ENCODE results near the gene PRKN. TPM values are rescaled to one million over a fixed set of nuclear protein-coding genes. Genes with fewer than 3 reads are reported as not detected.

Gene PRKN
- total RNA-seq, 4 donors from 2014 or later = 4.5 to 12.3 (median 9.0) TPM

DNA sequence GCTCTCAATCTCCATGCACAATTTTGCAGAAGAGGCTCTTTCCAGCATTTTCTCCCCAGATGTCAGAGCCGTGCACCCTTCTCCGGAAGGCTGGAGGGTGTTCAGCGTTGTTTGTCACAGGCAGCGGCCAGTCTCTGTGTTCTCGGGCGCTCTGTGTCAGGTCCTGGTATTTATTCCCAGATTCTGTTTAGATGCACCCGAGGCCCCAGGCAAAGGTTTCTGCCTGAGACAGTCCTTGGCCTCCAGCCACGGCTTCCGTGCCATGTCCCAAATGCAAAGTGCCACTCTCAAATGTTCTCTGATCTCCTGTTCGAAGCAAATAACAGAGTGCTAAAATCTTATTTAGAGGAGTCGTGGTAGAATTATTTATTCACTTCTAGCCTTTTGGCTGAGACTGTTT, 1313.4 kb downstream of the PRKN start:
- WGBS, 2 donors (ENCODE audit: low coverage in 1 of 2) = 71 to 83% methylated on average over 11 of the region's 11 CpGs
- H3K4me1 ChIP-seq = peaks cover 0 to 2% (median 0%) of the 10 kb centered on the region in 4 donors
- H3K36me3 ChIP-seq = no peaks in the 10 kb centered on the region
- no peak overlapping the region for H3K27ac ChIP-seq
- no peak for DNase-seq
- intact Hi-C loops (cut with DNase I; ENCODE audit: low total_unique reads) (loop anchor here (10.0 kb wide), 1 partner anchor 281 kb away; no protein-coding TSS in a partner anchor), in situ Hi-C loops (cut with MboI; ENCODE audit: low pct_ligation_motif_present in 1 of 4, low pct_unique_long_range_greater_than_20kb in 1 of 4, low sequenced_read_pairs in 3 of 4) (loop anchor here in 2 of 4 donors (25.0 kb wide), 2 partner anchors 273 to 1323 kb away; partner anchors contain the start of genes PACRG (in 1 of the 2) and PRKN (in 1 of the 2))
- H3K4me3 ChIP-seq = no peak overlapping the region
- no peaks in the 10 kb centered on the region for H3K9me3 ChIP-seq
- H3K27me3 ChIP-seq = no peaks in the 10 kb centered on the region
- TF ChIP-seq, protein P1, sequence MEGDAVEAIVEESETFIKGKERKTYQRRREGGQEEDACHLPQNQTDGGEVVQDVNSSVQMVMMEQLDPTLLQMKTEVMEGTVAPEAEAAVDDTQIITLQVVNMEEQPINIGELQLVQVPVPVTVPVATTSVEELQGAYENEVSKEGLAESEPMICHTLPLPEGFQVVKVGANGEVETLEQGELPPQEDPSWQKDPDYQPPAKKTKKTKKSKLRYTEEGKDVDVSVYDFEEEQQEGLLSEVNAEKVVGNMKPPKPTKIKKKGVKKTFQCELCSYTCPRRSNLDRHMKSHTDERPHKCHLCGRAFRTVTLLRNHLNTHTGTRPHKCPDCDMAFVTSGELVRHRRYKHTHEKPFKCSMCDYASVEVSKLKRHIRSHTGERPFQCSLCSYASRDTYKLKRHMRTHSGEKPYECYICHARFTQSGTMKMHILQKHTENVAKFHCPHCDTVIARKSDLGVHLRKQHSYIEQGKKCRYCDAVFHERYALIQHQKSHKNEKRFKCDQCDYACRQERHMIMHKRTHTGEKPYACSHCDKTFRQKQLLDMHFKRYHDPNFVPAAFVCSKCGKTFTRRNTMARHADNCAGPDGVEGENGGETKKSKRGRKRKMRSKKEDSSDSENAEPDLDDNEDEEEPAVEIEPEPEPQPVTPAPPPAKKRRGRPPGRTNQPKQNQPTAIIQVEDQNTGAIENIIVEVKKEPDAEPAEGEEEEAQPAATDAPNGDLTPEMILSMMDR (IDR thresholded peaks at IDR 0.05) = no peak
- TF ChIP-seq POLR2A (IDR thresholded peaks at IDR 0.05) = no peak

DNA sequence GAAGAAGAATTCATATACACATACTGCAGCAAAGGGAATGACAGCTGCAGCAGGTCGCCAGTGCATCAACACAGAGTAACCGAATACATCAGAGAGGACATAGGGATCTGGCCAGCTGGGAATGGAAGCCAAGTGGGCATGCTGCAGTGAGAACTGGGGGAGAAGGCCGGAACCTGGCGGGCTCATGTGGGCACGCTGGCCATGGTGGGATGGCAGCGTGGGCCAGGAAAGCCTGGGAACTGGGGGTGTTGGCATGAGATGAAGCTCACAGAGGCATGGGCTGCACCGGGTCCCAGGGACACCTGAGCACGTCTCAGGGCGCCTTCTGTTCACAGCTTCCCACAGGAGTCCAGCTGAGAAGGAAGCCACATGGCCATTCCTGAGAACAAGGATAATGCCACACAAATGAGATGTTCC, 1314.2 kb downstream of the PRKN start:
- WGBS, 2 donors (ENCODE audit: low coverage in 1 of 2) = 83 to 85% methylated on average over 1 to 9 of the region's 9 CpGs
- H3K27me3 ChIP-seq = no peaks in the 10 kb centered on the region
- H3K4me1 ChIP-seq = no peaks in the 10 kb centered on the region
- TF ChIP-seq POLR2A (IDR thresholded peaks at IDR 0.05) = no peak
- TF ChIP-seq, protein P1 (IDR thresholded peaks at IDR 0.05) = no peak
- no peak for TF ChIP-seq POLR2AphosphoS5 (IDR thresholded peaks at IDR 0.05)
- no peak for TF ChIP-seq EP300 (IDR thresholded peaks at IDR 0.05; ENCODE audit: low read depth)
- intact Hi-C loops (cut with DNase I; ENCODE audit: low total_unique reads) = loop anchor here (10.0 kb wide), 1 partner anchor 281 kb away; no protein-coding TSS in a partner anchor
- H3K9me3 ChIP-seq = no peaks in the 10 kb centered on the region
- no peaks in the 10 kb centered on the region for H3K36me3 ChIP-seq
- DNase-seq = no peak
- H3K27ac ChIP-seq = no peak overlapping the region
- H3K4me3 ChIP-seq = no peak overlapping the region
- in situ Hi-C loops (cut with MboI; ENCODE audit: low pct_ligation_motif_present in 1 of 4, low pct_unique_long_range_greater_than_20kb in 1 of 4, low sequenced_read_pairs in 3 of 4) = loop anchor here in 2 of 4 donors (25.0 kb wide), 2 partner anchors 274 to 1324 kb away; partner anchors contain the start of genes PACRG (in 1 of the 2) and PRKN (in 1 of the 2)

DNA sequence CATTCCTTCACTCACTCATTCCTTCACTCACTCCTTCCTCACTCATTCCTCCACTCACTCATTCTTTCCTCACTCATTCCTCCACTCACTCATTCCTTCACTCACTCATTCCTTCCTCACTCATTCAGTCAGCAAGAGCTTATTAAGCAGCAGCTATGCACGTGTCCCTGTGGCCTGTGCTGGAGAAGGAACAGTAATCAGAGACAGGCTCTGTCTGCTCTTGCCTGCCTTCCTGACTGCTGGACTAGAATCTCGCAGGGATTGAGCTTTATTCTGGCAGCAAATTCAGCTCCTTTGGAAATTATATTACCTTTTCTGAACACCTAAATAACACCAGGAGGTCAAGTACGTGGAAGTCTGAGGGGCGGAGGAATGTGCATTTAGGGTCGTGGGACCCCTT, 1314.8 kb downstream of the PRKN start:
- Histone ChIP-seq H3K27me3 (no peaks in the 10 kb centered on the region), H3K4me3 (no peak overlapping the region), H3K27ac (no peak overlapping the region), H3K36me3 (no peaks in the 10 kb centered on the region), H3K9me3 (no peaks in the 10 kb centered on the region), H3K4me1 (no peaks in the 10 kb centered on the region)
- TF ChIP-seq POLR2A (IDR thresholded peaks at IDR 0.05) (no peak), EP300 (IDR thresholded peaks at IDR 0.05; ENCODE audit: low read depth) (no peak), POLR2AphosphoS5 (IDR thresholded peaks at IDR 0.05) (no peak)
- TF ChIP-seq, protein P1 (IDR thresholded peaks at IDR 0.05) = no peak
- 86 to 87% methylated on average over 2 to 5 of the region's 5 CpGs for WGBS, 2 donors (ENCODE audit: low coverage in 1 of 2)
- in situ Hi-C loops (cut with MboI; ENCODE audit: low pct_ligation_motif_present in 1 of 4, low pct_unique_long_range_greater_than_20kb in 1 of 4, low sequenced_read_pairs in 3 of 4) (loop anchor here in 2 of 4 donors (25.0 kb wide), 2 partner anchors 275 to 1325 kb away; partner anchors contain the start of genes PACRG (in 1 of the 2) and PRKN (in 1 of the 2)), intact Hi-C loops (cut with DNase I; ENCODE audit: low total_unique reads) (loop anchor here (10.0 kb wide), 1 partner anchor 282 kb away; no protein-coding TSS in a partner anchor)
- no peak for DNase-seq

DNA sequence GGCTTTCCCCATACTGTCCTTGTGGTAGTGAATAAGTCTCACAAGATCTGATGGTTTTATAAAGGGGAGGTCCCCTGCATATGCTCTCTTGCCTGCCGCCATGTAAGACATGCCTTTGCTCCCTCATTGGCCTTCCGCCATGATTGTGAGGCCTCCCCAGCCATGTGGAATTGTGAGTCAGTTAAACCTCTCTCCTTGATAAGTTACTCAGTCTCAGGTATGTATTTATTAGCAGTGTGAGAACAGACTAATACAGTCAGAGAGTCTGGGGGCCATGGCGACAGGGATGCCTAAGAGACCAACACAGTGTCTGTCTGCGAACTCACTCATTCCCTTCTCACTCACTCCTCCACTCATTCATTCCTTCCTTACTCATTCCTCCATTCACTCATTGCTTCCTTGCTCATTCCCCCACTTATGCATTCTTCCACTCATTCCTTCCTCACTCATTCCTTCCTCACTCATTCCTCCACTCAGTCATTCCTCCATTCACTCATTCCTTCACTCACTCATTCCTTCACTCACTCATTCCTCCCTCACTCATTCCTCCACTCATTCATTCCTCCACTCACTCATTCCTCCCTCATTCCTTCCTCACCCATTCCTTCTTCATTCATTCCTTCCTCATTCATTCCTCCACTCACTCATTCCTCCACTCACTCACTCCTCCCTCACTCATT, 1316.2 kb downstream of the PRKN start:
- TF ChIP-seq, protein P1 (IDR thresholded peaks at IDR 0.05) = no peak
- TF ChIP-seq POLR2A (IDR thresholded peaks at IDR 0.05) = no peak
- TF ChIP-seq POLR2AphosphoS5 (IDR thresholded peaks at IDR 0.05) = no peak
- TF ChIP-seq EP300 (IDR thresholded peaks at IDR 0.05; ENCODE audit: low read depth) = no peak
- Histone ChIP-seq H3K27ac (no peak overlapping the region), H3K27me3 (no peaks in the 10 kb centered on the region), H3K4me1 (no peaks in the 10 kb centered on the region), H3K9me3 (no peaks in the 10 kb centered on the region), H3K4me3 (no peak overlapping the region), H3K36me3 (no peaks in the 10 kb centered on the region)
- in situ Hi-C loops (cut with MboI; ENCODE audit: low pct_ligation_motif_present in 1 of 4, low pct_unique_long_range_greater_than_20kb in 1 of 4, low sequenced_read_pairs in 3 of 4) = loop anchor here in 2 of 4 donors (25.0 kb wide), 2 partner anchors 276 to 1326 kb away; partner anchors contain the start of genes PACRG (in 1 of the 2) and PRKN (in 1 of the 2)
- WGBS, 2 donors (ENCODE audit: low coverage in 1 of 2) = 96 to 100% methylated on average over 1 to 4 of the region's 4 CpGs
- intact Hi-C loops (cut with DNase I; ENCODE audit: low total_unique reads) = loop anchor here (10.0 kb wide), 1 partner anchor 283 kb away; no protein-coding TSS in a partner anchor
- no peak for DNase-seq
